ENCODE data around the gene TMEM126A. TPM values are rescaled to one million over a fixed set of nuclear protein-coding genes. Genes with fewer than 3 reads are reported as not detected.

Gene TMEM126A
- total RNA-seq, 1 experiment from 2014 or later, result 37.2 TPM

DNA sequence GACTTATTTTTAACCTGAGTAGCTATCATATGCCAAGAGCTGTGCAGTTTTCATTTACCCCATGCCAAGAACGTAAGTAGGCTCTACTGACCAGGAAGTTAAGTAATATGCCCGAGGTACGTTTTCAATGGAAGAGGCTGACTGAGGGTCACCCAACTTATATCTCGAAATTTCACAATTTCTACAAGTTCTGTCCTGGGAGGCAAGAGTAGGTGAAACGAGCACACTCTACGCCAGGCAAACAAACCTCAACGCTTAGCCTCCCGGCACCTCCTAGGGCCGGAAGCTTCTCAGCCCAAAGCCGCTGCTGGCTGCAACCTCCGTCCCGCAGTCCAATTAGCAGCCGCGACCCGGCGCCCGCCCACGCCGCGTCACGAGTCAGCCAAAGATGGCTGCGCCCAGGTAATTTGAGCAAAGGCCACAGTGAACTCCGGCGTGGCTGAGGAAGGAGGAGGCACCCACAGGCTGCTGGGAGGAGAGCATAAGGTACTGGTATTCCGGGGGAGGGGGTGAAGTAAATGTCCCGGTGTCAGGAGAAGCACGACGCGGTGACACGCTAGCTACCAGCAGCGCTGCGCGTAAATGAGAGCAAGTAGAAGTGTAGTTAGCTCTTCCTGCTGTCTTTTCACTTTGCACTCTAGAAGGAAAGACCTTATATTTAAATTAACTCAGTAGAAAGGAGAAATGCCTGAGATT lies at the start of gene TMEM126A (continued):
- TF ChIP-seq, protein P1, sequence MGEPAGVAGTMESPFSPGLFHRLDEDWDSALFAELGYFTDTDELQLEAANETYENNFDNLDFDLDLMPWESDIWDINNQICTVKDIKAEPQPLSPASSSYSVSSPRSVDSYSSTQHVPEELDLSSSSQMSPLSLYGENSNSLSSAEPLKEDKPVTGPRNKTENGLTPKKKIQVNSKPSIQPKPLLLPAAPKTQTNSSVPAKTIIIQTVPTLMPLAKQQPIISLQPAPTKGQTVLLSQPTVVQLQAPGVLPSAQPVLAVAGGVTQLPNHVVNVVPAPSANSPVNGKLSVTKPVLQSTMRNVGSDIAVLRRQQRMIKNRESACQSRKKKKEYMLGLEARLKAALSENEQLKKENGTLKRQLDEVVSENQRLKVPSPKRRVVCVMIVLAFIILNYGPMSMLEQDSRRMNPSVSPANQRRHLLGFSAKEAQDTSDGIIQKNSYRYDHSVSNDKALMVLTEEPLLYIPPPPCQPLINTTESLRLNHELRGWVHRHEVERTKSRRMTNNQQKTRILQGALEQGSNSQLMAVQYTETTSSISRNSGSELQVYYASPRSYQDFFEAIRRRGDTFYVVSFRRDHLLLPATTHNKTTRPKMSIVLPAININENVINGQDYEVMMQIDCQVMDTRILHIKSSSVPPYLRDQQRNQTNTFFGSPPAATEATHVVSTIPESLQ (CRISPR knock-in tag; IDR thresholded peaks at IDR 0.05), result no peak
- TF ChIP-seq NFE2L1 (CRISPR knock-in tag; IDR thresholded peaks at IDR 0.05), result no peak
- TF ChIP-seq ZNF671 (CRISPR knock-in tag; IDR thresholded peaks at IDR 0.05), result no peak
- TF ChIP-seq PRRX2 (CRISPR knock-in tag; IDR thresholded peaks at IDR 0.05), result no peak
- TF ChIP-seq SMAD3 (CRISPR knock-in tag; IDR thresholded peaks at IDR 0.05; ENCODE audit: borderline replicate concordance), result no peak
- peak; percentile 77 for TF ChIP-seq SP1 (CRISPR knock-in tag; conservative IDR thresholded peaks at IDR 0.05)
- TF ChIP-seq ESRRA (CRISPR knock-in tag; IDR thresholded peaks at IDR 0.05; ENCODE audit: borderline replicate concordance), result no peak
- no peak for TF ChIP-seq EMX1 (CRISPR knock-in tag; IDR thresholded peaks at IDR 0.05)
- TF ChIP-seq, protein P2, sequence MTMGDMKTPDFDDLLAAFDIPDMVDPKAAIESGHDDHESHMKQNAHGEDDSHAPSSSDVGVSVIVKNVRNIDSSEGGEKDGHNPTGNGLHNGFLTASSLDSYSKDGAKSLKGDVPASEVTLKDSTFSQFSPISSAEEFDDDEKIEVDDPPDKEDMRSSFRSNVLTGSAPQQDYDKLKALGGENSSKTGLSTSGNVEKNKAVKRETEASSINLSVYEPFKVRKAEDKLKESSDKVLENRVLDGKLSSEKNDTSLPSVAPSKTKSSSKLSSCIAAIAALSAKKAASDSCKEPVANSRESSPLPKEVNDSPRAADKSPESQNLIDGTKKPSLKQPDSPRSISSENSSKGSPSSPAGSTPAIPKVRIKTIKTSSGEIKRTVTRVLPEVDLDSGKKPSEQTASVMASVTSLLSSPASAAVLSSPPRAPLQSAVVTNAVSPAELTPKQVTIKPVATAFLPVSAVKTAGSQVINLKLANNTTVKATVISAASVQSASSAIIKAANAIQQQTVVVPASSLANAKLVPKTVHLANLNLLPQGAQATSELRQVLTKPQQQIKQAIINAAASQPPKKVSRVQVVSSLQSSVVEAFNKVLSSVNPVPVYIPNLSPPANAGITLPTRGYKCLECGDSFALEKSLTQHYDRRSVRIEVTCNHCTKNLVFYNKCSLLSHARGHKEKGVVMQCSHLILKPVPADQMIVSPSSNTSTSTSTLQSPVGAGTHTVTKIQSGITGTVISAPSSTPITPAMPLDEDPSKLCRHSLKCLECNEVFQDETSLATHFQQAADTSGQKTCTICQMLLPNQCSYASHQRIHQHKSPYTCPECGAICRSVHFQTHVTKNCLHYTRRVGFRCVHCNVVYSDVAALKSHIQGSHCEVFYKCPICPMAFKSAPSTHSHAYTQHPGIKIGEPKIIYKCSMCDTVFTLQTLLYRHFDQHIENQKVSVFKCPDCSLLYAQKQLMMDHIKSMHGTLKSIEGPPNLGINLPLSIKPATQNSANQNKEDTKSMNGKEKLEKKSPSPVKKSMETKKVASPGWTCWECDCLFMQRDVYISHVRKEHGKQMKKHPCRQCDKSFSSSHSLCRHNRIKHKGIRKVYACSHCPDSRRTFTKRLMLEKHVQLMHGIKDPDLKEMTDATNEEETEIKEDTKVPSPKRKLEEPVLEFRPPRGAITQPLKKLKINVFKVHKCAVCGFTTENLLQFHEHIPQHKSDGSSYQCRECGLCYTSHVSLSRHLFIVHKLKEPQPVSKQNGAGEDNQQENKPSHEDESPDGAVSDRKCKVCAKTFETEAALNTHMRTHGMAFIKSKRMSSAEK (CRISPR knock-in tag; IDR thresholded peaks at IDR 0.05; ENCODE audit: borderline replicate concordance), result no peak
- TF ChIP-seq, protein P3, sequence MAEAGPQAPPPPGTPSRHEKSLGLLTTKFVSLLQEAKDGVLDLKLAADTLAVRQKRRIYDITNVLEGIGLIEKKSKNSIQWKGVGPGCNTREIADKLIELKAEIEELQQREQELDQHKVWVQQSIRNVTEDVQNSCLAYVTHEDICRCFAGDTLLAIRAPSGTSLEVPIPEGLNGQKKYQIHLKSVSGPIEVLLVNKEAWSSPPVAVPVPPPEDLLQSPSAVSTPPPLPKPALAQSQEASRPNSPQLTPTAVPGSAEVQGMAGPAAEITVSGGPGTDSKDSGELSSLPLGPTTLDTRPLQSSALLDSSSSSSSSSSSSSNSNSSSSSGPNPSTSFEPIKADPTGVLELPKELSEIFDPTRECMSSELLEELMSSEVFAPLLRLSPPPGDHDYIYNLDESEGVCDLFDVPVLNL (CRISPR knock-in tag; IDR thresholded peaks at IDR 0.05; ENCODE audit: borderline replicate concordance, low read depth), result no peak
- TF ChIP-seq, protein P4, sequence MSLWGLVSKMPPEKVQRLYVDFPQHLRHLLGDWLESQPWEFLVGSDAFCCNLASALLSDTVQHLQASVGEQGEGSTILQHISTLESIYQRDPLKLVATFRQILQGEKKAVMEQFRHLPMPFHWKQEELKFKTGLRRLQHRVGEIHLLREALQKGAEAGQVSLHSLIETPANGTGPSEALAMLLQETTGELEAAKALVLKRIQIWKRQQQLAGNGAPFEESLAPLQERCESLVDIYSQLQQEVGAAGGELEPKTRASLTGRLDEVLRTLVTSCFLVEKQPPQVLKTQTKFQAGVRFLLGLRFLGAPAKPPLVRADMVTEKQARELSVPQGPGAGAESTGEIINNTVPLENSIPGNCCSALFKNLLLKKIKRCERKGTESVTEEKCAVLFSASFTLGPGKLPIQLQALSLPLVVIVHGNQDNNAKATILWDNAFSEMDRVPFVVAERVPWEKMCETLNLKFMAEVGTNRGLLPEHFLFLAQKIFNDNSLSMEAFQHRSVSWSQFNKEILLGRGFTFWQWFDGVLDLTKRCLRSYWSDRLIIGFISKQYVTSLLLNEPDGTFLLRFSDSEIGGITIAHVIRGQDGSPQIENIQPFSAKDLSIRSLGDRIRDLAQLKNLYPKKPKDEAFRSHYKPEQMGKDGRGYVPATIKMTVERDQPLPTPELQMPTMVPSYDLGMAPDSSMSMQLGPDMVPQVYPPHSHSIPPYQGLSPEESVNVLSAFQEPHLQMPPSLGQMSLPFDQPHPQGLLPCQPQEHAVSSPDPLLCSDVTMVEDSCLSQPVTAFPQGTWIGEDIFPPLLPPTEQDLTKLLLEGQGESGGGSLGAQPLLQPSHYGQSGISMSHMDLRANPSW (CRISPR knock-in tag; conservative IDR thresholded peaks at IDR 0.05; ENCODE audit: low read depth), result no peak
- TF ChIP-seq, protein P5, sequence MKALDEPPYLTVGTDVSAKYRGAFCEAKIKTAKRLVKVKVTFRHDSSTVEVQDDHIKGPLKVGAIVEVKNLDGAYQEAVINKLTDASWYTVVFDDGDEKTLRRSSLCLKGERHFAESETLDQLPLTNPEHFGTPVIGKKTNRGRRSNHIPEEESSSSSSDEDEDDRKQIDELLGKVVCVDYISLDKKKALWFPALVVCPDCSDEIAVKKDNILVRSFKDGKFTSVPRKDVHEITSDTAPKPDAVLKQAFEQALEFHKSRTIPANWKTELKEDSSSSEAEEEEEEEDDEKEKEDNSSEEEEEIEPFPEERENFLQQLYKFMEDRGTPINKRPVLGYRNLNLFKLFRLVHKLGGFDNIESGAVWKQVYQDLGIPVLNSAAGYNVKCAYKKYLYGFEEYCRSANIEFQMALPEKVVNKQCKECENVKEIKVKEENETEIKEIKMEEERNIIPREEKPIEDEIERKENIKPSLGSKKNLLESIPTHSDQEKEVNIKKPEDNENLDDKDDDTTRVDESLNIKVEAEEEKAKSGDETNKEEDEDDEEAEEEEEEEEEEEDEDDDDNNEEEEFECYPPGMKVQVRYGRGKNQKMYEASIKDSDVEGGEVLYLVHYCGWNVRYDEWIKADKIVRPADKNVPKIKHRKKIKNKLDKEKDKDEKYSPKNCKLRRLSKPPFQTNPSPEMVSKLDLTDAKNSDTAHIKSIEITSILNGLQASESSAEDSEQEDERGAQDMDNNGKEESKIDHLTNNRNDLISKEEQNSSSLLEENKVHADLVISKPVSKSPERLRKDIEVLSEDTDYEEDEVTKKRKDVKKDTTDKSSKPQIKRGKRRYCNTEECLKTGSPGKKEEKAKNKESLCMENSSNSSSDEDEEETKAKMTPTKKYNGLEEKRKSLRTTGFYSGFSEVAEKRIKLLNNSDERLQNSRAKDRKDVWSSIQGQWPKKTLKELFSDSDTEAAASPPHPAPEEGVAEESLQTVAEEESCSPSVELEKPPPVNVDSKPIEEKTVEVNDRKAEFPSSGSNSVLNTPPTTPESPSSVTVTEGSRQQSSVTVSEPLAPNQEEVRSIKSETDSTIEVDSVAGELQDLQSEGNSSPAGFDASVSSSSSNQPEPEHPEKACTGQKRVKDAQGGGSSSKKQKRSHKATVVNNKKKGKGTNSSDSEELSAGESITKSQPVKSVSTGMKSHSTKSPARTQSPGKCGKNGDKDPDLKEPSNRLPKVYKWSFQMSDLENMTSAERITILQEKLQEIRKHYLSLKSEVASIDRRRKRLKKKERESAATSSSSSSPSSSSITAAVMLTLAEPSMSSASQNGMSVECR (CRISPR knock-in tag; IDR thresholded peaks at IDR 0.05; ENCODE audit: borderline replicate concordance), result peak; percentile 60; the same call in 1 of the 2 replicates
- TF ChIP-seq ATF1 (CRISPR knock-in tag; IDR thresholded peaks at IDR 0.05), result no peak
- no peak for TF ChIP-seq ZNF396 (CRISPR knock-in tag; IDR thresholded peaks at IDR 0.05; ENCODE audit: borderline replicate concordance)
- TF ChIP-seq, protein P6, sequence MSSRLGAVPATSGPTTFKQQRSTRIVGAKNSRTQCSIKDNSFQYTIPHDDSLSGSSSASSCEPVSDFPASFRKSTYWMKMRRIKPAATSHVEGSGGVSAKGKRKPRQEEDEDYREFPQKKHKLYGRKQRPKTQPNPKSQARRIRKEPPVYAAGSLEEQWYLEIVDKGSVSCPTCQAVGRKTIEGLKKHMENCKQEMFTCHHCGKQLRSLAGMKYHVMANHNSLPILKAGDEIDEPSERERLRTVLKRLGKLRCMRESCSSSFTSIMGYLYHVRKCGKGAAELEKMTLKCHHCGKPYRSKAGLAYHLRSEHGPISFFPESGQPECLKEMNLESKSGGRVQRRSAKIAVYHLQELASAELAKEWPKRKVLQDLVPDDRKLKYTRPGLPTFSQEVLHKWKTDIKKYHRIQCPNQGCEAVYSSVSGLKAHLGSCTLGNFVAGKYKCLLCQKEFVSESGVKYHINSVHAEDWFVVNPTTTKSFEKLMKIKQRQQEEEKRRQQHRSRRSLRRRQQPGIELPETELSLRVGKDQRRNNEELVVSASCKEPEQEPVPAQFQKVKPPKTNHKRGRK (CRISPR knock-in tag; IDR thresholded peaks at IDR 0.05; ENCODE audit: borderline replicate concordance), result no peak
- TF ChIP-seq RORB (CRISPR knock-in tag; IDR thresholded peaks at IDR 0.05), result no peak
- TF ChIP-seq, protein P7, sequence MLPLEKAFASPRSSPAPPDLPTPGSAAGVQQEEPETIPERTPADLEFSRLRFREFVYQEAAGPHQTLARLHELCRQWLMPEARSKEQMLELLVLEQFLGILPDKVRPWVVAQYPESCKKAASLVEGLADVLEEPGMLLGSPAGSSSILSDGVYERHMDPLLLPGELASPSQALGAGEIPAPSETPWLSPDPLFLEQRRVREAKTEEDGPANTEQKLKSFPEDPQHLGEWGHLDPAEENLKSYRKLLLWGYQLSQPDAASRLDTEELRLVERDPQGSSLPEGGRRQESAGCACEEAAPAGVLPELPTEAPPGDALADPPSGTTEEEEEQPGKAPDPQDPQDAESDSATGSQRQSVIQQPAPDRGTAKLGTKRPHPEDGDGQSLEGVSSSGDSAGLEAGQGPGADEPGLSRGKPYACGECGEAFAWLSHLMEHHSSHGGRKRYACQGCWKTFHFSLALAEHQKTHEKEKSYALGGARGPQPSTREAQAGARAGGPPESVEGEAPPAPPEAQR (CRISPR knock-in tag; IDR thresholded peaks at IDR 0.05), result no peak
- TF ChIP-seq, protein P8, sequence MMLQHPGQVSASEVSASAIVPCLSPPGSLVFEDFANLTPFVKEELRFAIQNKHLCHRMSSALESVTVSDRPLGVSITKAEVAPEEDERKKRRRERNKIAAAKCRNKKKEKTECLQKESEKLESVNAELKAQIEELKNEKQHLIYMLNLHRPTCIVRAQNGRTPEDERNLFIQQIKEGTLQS (CRISPR knock-in tag; conservative IDR thresholded peaks at IDR 0.05), result no peak
